HL-60/S4 (cell line): ENCODE results near the gene CNTNAP2.
"Not testable (repeated sequence)": the region's sequence is repeated elsewhere in the genome, so short reads cannot be mapped to it uniquely, and the experiment has no call there.

Source experiments
- in situ Hi-C: fragments of 300-500 bp; cut with MboI; formaldehyde crosslinking; loops from 2 replicates; pipeline ENCODE4 v1.14.3; 2022; ENCODE audit warnings: low sequenced_read_pairs

The CNTNAP2 gene

DNA sequence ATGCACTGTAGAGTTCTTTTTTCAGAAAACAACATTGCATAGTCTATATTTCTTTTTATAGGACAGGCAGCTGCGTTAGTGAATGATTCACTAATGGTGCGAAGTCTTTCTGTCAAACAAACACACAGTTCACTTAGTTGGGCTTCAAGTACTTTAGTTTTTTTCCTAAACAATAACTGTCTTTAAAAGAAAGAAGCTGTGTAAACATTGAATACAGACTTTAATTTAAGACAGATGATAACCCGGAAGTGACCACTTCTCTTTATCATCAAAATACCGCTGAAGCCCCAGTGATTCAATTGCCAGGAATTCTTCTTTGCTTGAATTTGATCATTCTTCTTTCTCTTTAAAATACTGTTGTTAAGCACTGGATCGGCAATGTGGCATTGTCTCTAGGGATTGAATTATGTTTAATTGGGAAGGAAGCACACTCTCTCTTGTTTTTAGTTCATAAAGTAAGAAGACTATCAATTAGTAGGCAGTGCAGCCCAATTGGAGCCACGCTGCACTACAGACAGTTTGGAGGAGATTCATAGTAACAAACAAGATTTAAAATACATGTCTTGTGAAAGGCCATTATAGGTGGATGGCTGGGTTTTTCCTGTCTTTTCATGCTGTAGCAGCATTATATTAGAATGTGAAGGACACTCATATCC, 30.4 kb downstream of the CNTNAP2 start:
- in situ Hi-C loops = no loop called here

DNA sequence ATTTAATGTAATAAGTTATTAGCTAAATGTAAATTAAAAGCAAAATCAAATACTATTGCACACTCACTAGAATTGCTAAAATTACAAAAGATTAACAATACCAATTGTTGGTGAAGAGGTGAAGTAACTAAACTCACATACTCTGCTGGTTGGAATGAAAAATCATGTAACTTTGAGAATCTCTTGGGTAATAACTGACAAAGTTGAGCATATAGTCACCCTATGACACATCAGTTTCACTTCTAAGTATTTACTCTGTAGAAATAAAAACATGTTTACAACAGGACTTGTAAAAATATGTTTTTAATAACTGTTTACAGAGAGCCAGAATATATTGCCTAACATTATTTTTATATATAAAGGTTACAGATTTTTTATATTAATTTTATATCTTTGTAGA, 33.6 kb downstream of the CNTNAP2 start:
- in situ Hi-C loops = no loop called here

DNA sequence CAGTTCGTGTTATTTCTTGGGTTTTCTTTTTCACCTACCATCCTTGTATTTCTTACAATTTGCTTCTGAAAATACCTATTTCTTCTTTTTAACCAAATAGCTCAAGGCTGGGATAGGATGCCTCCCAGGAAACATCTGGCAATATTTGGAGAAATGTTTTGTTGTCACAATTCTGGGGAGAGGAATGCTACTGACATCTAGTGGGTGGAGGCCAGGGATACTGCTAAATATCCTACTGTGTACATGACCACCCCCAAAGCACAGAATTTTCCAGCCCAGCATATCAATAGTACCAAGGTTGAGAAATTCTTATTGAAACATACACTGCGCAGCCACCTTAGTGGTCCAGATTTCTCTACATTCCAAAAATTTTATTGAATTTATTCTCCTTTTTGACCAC, 55.5 kb downstream of the CNTNAP2 start:
- in situ Hi-C loops = no loop called here

DNA sequence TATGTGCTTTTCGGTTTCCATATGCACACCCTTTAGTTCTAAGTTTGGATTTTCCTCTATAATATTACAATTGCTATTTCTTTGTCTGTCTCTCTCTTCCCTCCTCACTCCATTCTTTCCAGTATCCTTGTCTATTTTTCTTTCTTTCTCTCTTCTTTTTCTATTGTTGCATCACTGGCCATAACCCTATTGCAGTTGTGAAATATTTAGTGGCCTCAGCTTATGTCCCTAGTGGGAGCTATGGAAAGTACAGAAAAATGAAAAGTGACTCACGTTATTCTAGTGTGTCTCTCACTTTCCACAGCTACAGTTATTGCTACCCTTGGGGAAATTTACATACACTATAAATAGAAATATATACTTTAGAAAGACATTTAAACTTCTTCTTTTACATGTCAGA, 59.1 kb downstream of the CNTNAP2 start:
- in situ Hi-C loops = no loop called here

DNA sequence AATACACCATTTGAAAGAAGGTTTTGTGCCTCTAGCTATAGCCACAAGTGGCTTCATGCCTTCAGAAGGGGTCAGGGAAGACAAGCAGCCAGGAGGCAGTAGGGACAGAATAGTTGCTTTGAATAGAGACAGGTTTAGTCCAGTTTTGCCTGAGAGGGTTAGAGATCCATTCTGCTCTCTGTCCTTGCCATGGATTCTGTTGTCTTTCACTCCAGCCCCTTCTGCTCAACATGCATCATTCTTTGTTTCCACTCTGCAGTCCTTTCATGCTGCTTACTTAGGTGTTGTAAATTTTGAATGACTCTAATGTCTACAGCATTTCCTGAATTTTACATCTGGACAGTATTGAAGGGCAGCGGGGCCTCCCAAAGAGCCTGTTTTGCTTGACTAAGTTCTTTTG, 60.3 kb downstream of the CNTNAP2 start:
- in situ Hi-C loops = no loop called here

DNA sequence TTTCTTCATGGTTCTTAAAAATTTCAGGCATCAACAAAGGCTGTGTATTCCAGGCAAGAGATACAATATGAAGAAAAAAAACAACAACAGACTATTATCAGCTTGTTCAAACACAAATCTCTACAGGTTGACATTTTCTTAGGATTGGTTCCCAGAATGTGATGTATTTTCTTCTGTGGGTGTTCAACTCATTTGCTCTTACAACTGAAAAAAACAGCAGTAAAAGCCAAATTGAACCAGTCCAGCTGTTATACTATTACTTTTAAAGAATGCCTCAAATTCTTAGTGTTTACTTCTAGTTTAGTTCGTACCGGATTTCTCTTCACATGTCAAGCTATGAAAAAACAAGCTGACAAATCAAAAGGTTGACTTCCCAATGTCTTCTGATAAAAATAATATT, 60.7 kb downstream of the CNTNAP2 start:
- in situ Hi-C loops = no loop called here

DNA sequence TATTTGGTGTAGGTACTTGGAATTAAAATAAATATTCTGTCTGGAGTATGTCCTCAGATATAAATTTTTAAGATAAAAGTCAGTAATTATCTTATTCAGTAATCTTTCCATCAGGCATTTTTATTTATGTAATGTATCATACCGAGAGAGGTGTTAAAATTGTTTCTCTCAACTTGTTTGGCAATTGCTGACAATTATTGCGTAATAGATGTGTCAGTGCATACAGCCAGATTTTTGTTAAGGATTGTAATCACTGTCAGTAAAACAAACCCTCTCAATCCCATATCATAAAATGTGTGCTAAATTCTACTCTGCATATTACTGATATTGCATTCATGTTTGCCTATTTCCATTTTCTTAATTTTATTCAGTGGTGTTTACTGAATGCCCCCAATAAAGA, 69.2 kb downstream of the CNTNAP2 start:
- in situ Hi-C loops = no loop called here

DNA sequence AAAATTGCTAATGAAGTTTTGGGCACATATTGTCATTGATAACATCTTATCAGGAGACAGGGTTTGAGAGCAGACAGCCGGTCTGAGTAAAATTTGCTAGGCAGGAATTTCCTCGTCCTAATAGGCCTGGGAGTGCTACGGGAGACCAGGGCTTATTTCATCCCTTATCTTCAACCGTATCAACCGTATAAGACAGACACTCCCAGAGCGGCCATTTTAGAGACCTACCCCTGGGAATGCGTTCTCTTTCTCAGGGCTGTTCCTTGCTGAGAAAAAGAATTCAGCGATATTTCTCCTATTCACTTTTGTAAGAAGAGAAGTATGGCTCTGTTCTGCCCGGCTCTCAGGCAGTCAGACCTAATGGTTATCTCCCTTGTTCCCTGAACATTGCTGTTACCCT, 74.8 kb downstream of the CNTNAP2 start:
- in situ Hi-C loops = not testable (repeated sequence)

DNA sequence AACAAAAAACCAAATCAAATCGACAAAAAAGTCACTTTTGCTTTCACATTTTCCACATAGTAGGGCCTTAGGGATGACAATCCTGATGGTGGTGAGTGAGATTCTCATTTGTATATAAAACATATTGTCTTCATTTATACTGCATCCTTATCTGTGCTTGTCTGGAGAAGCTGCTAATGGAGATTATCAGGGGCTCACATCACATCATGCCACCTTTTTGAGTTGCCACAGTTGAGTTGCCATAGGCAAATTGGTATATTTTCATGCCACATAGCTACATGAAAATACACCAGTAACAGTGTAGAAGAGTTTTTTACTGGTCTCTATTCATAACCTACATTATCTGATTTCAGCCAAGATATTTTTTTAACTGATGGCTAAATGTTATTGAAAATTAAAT, 85.3 kb downstream of the CNTNAP2 start:
- in situ Hi-C loops = no loop called here

DNA sequence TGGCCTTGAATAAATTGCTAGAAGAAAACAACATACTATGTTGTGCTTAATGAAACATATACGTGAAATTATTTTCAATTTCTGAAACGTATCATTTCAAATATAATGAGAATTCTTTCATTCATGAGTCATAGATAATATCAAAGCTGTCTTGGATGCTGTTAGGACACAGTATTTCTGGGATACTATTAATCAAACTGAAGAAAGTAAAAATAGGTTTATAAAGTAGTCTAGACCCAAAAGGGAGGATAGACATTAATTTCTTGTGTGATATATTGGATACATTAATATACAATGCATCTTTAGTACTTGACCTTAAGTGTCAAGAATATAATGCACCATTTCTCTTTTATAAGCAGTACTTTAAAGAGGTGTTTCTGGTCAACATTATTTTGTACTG, 89.7 kb downstream of the CNTNAP2 start:
- in situ Hi-C loops = no loop called here

DNA sequence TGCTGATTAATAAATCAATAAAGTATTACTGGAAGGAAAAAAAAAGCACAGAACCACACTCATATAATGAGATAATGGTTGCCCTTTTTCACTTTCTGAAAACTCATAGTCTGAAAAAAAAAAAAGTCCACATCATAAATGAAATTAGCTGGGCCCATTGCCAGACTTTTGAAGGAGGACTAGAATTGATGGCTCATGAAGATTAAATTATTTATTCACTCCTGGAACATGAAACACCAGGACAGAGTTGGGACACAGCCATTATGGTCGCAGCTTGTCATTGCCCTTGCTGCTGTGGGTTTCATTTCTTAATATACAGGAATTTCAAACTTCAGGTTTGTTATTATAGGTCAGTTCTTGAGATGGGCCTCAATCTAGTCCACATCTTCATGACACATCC, 91.9 kb downstream of the CNTNAP2 start:
- in situ Hi-C loops = no loop called here

DNA sequence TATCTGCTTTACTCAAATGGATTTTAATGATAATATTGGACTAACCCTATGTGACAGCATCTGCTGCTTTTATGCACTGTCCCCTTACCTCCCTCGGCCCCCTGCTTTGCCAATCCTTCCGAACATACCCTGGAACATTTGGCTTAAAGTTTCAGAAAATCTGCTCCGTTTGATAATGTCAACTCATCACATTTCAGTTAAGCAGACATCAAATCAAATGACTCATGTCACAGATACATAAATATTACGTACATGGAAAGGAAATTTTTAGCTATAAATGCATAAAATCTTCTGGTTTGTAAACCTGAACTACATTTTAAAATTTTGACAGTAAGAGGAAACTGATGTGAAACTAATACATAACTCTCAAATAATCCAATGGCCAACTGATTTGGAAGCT, 98.2 kb downstream of the CNTNAP2 start:
- in situ Hi-C loops = no loop called here

DNA sequence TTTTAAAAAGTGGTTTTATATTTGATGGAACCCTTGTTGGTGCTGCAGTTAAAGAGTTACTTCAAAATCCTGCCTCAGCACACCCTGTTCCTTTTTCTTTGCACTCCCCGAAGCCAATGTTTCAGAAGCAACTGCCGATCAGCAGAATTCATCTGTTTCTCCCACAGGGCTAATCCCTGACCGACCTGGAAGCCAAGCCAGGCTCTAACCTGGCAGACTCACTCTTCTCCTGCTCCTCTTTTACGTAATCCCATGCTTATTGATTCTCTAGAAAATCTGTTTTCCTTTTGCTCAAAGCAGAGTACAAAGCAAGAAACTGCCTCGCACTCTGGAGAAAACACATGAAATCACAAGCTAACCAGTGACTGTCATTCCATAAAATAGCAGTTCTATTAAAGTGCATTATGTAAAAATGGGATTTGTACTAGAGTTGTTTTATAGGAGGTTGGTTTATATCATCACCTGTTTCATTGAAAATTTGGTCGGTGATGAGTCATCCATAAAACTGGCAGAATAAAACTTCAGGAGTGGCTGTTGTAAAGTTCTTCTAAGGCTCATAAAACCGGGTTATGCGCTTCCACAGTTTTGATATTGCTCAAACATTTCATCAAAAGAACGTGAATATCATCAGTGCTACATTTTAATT, 99.9 kb downstream of the CNTNAP2 start:
- in situ Hi-C loops = no loop called here

DNA sequence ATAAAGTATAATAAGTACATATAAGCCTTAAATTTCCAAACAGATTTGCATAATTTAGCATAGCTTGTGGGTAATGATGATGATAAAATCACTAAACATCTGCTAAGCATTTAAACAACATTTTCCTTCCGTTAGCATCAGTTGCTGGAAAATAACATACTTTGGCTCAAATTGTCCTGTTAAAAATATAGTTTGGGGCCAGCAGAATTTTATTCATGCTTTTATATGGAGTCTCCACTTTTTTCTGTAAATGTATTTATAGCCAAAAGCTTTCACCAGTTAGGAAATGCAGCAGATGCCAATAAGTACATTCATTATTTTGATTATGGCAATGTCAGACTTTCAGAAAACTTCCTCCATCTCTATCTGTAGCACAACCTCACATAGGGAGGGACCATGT, 107.2 kb downstream of the CNTNAP2 start:
- in situ Hi-C loops = no loop called here

DNA sequence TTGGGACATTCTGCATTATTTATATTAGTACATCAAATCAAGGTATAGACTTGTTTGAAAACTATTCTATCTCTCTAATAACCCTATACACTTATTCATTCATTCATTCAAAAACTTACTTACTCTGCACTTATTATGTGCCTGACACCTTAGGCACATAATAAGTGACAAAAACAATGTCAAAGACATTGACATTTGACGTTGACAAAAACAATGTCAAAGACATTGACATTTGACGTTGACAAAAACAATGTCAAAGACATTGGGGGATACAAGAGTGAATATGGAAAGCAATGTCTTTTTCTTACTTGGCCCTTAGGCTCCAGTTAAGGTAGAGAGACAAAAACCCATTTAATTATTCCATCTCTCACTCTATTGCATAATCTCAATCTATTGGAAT, 116.0 kb downstream of the CNTNAP2 start:
- in situ Hi-C loops = no loop called here

DNA sequence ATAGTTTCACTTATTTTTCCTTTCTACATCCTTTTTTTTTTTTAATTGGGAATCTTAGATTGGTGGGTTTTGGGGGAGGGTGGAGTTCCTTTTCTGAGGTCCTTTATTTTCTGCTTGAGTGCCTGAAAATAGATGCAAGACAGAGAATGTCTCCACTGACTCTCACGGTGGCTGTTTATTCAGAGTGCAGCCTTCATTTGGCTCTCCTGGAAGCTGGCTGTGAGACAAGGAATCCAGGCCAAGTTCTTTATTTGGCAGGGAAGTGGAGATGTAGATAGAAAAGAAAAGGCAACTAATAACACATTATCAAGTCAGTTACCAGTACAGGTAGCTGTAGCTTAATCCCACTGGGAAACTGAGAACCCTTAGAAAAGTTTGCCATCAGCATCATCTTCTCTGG, 118.6 kb downstream of the CNTNAP2 start:
- in situ Hi-C loops = no loop called here

DNA sequence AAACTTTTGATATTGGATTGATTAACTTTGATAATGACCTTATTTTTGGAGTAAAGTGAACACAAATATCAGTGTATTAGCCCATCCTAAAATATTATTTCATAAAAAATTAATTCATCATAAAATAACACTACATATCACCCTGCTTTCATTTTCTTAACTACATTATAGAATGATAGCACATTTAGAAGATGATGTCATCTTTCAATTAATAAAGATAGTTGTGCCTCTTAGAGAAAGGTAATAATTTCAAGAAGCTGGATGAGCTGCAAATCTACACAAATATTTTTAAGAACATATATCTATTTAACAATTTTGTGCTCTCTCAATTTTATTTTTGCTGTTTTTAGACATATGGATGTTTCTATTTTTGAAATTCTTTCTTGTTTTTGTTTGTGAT, 126.1 kb downstream of the CNTNAP2 start:
- in situ Hi-C loops = no loop called here

DNA sequence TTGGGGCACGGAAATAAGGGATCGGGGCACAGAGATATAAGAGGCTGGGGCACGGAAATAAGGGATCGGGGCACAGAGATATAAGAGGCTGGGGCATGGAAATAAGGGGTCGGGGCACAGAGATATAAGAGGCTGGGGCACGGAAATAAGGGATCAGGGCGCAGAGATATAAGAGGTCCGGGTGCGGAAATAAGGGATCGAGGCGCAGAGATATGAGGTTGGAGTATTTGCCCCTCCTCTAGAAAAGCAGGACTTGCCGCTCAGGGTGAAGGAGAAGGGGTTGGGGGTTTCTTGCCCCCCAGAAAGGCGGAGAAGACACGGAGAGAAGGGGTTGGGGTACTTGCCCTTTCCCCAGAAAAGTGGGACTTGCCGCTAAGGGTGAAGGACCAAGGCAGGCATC, 131.4 kb downstream of the CNTNAP2 start:
- in situ Hi-C loops = not testable (repeated sequence)

DNA sequence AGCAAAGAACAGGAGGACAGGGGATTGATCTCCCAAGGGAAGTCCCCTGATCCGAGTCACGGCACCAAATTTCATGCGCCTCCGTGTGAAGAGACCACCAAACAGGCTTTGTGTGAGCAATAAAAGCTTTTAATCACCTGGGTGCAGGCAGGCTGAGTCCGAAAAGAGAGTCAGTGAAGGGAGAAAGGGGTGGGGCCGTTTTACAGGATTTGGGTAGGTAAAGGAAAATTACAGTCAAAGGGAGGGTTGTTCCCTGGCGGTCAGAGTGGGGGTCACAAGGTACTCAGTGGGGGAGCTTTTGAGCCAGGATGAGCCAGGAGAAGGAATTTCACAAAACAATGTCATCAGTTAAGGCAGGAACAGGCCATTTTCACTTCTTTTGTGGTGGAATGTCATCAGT, 132.1 kb downstream of the CNTNAP2 start:
- in situ Hi-C loops = not testable (repeated sequence)

DNA sequence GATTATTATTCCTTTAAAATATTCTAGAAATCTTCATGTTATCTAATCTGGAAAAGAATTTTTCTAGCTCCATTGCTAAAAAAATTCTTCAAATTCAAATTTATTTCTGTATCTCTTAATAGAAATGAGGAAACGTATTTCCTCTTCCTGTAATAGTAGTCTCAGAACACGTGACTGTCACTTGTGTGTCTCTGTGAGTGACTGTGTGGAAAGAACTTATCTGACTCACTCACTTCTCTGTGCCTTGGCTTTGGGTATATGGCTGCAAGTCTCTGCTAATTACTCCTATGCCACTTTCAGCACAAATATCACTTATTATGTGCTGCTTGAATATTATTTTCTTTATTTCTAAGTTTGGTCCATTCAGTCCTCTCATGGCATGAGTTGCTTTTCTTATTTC, 132.7 kb downstream of the CNTNAP2 start:
- in situ Hi-C loops = no loop called here

DNA sequence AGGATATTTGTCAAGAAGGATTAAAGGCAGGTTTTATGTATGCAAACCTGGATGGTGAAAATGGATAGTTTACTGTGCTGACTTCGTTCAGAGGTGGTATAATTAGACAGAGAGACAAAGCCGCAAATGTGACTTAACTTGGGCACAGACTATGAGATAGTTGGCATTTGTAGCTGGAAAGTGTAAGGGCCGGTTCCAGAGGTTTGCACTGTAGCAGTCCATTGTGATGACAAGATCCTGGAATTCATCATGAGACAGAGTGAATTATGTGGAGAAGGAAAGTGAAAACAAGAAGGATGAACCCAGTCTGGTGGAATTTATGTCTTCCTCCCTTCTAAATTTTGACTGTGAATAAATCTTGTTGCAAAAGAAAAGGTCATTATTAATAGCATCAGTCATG, 139.0 kb downstream of the CNTNAP2 start:
- in situ Hi-C loops = no loop called here

DNA sequence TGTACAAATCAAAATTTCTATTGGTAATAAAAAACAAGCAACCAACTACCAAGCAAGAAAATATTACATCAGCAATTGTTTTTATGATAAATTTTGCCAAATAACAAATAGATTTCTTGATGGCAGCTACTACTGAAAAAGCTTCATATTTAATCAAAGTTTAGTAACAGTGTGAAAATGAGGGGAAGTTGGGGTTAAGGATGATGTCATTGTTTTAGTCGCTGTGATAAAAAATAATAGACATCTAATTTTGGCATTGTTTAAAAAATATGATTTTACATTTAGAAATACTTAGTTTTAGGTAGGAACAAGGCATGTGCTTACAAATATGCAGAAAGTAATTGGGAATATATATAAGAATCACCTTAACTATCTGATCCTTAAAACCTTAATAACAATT, 145.9 kb downstream of the CNTNAP2 start:
- in situ Hi-C loops = no loop called here

DNA sequence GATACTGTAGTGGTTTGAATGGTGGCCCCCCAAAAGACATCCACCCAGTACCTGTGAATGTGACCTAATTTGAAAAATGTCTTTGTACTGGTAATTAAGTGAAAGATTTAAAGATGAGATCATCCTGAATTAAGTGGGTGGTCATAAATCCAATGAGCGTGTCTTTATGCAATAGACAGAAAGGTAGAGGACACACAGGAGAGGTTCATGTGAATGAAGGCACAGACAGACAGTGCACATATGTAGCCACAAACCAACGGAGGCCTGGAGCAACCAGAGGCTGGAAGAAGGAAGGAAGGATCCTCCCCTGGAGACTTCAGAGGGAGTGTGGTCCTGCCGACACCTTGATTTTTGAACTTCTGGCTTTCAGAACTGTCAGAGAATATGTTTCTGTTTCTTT, 160.3 kb downstream of the CNTNAP2 start:
- in situ Hi-C loops = no loop called here
